OCI-LY3 (cell line): ENCODE data around the gene PPP1R12B.
"Not testable (repeated sequence)": the region's sequence is repeated elsewhere in the genome, so short reads cannot be mapped to it uniquely, and the experiment has no call there.

Experiments used
- EZH2phosphoT487 ChIP-seq: fragments of 200-600 bp; shearing (Covaris generic); IDR thresholded peaks from 2 replicates; pipeline ENCODE4 v1.6.1; 2018; ENCODE audit warnings: antibody characterized with exemption, mixed run types, low read depth
- TF ChIP-seq, protein P1 (sequence below): fragments of 200-600, 300-600 bp; sonication (generic); IDR thresholded peaks from 2 replicates; pipeline ENCODE4 v1.5.1; 2014; ENCODE audit warnings: antibody characterized with exemption, low read length, low read depth

- TF ChIP-seq, protein P1, sequence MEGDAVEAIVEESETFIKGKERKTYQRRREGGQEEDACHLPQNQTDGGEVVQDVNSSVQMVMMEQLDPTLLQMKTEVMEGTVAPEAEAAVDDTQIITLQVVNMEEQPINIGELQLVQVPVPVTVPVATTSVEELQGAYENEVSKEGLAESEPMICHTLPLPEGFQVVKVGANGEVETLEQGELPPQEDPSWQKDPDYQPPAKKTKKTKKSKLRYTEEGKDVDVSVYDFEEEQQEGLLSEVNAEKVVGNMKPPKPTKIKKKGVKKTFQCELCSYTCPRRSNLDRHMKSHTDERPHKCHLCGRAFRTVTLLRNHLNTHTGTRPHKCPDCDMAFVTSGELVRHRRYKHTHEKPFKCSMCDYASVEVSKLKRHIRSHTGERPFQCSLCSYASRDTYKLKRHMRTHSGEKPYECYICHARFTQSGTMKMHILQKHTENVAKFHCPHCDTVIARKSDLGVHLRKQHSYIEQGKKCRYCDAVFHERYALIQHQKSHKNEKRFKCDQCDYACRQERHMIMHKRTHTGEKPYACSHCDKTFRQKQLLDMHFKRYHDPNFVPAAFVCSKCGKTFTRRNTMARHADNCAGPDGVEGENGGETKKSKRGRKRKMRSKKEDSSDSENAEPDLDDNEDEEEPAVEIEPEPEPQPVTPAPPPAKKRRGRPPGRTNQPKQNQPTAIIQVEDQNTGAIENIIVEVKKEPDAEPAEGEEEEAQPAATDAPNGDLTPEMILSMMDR = not testable (repeated sequence)
- TF ChIP-seq EZH2phosphoT487 = not testable (repeated sequence)
Measured at GRCh38 chr1:202480640-202481039, 132.1 kb downstream of the PPP1R12B start.
